ENCODE measurements around the gene IFIT2.
"Not testable (repeated sequence)": the region's sequence is repeated elsewhere in the genome, so short reads cannot be mapped to it uniquely, and the experiment has no call there.

IFIT2 gene

DNA sequence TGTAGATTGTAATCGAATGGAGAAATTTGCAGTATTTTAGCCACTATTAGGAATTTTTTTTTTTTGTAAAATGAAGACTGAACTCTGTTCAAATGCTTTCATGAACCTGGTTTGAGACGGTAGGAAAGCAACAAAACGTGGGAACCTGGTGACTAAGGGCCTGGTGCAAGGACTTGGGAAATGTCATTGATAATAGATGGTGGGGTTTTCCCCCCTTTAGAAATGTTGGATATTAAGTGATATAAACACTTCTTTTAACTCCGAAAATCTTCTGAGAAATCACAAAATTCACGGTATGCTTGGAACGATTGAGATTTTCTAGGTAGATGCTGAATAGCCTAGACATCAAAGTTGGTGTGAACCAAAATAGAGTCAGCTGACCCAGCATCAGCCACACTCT is 6.4 kb downstream of the IFIT2 start:
- TF ChIP-seq, protein P1, sequence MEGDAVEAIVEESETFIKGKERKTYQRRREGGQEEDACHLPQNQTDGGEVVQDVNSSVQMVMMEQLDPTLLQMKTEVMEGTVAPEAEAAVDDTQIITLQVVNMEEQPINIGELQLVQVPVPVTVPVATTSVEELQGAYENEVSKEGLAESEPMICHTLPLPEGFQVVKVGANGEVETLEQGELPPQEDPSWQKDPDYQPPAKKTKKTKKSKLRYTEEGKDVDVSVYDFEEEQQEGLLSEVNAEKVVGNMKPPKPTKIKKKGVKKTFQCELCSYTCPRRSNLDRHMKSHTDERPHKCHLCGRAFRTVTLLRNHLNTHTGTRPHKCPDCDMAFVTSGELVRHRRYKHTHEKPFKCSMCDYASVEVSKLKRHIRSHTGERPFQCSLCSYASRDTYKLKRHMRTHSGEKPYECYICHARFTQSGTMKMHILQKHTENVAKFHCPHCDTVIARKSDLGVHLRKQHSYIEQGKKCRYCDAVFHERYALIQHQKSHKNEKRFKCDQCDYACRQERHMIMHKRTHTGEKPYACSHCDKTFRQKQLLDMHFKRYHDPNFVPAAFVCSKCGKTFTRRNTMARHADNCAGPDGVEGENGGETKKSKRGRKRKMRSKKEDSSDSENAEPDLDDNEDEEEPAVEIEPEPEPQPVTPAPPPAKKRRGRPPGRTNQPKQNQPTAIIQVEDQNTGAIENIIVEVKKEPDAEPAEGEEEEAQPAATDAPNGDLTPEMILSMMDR (IDR thresholded peaks at IDR 0.05; ENCODE audit: low read depth, low read length), result no peak
- no peak overlapping the region for H3K4me3 ChIP-seq (ENCODE audit: low read depth, low read length)

DNA sequence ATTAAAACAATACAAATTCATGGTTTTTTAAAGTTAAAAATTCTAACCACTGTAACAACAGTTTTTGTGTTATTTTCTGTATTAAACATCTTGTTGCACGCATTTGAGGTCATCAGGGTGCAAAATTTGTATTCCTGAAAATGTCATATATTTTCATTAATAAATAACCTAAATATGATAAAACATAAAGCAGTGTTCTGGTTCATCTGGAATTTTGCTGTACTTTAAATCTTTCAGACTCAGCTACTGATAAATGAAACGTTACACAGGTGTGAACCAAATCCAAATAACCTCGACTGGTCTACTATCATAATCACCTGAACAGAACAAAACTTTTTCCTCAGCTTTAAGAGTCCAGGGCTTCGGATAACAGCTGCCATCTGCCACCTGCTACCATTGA is 6.9 kb downstream of the IFIT2 start:
- H3K4me3 ChIP-seq (ENCODE audit: low read depth, low read length), result no peak overlapping the region
- TF ChIP-seq, protein P1 (IDR thresholded peaks at IDR 0.05; ENCODE audit: low read depth, low read length), result no peak

DNA sequence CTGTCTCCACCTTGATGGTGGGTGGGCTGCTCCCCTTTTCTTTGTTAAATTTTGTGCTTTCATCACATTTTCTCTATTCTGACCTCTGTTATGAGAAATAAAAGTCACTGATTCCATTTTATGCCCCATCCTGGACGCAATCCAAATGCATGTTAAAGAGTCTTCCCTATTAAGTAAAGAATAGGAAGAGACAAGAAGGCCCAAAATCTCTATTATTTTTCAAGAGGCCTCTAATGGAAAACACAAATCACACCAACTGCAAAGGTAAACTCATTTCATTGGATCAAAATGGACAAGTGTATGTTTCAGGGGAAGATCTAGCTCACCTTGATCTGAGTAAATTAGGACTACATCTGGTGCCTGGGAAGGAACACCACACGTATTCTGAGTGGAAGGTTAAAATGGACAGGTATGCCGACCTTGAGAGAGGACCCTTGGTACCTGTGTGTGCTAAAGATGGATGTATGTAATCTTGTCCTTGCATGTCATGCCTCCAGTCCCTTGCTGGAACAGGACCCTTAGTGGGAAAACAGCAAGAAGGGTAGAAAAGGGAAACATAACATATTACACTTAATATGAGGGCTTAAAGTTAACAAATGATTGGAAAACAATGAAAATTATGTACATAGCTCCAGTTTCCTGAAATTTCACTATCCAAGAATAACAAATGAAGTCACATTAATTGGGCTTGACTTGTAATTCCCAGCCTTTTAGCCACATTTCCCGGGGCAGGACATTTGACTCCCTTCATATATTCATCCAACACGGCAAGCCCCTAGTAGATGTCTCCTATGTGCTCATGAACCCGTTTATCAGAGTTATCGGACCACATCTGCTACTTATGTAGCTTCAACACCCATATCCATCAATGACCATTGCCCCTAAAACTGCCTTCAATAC is 7.6 kb downstream of the IFIT2 start:
- TF ChIP-seq, protein P1 (IDR thresholded peaks at IDR 0.05; ENCODE audit: low read depth, low read length), result no peak
- no peak overlapping the region for H3K4me3 ChIP-seq (ENCODE audit: low read depth, low read length)

DNA sequence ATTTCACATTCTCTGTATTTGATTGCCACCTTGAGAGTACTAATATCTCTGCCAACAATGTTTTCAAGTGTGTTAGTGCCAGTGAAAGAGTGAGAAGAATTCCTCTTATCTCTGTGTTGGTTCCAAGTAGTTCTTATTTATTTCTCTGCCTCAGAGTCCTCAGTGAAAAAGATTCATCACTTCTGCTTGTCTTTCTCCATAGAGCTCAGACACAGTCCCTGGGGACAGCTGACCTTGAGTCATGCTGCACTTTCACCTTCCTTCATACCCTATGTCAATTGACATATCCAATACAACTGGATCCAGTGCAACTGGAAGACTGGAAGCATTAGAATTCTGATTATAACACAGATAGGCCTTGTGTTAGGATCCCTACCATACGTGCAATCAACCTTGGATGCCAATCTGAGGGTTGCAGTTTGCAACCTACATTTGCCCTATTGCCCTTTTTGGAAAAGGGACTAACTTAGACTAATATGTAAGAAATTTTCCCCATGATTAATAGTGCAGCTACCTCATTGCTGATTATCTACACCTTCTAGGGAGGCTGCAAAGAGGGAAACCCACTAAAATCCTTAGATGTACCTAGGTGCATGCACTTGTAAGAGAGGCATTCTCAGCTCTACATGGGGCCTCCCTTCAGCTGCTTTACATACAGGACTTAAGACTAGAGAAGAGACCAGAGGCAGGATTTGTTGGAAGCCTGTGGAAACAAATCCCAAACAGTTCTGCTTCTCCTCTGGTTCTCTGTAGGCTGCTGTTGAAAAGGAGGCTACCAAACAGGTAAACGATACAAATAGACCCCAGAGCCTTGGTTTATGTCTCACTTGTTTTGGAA is 8.4 kb downstream of the IFIT2 start:
- TF ChIP-seq, protein P1 (IDR thresholded peaks at IDR 0.05; ENCODE audit: low read depth, low read length), result no peak
- H3K4me3 ChIP-seq (ENCODE audit: low read depth, low read length), result no peak overlapping the region

DNA sequence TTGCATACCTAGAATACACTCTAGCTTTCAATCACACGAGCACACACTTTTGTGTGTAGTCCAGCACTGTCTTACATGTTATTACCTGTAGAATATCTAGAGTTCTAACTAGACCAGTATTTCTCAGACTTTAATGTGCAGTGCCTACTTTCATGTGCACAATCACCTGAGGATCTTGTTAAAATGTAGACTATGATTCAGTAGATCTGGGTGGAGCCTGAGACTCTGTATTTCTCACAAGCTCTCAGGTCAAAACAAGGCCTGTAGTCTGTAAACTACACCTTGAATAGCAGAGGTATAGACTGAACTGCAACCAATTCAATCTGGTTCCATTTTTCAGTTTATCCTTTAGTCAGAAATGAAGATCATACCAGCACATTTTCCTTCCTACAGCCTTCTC is 11.1 kb downstream of the IFIT2 start:
- H3K4me3 ChIP-seq (ENCODE audit: low read depth, low read length), result no peak overlapping the region
- TF ChIP-seq, protein P1 (IDR thresholded peaks at IDR 0.05; ENCODE audit: low read depth, low read length), result no peak

DNA sequence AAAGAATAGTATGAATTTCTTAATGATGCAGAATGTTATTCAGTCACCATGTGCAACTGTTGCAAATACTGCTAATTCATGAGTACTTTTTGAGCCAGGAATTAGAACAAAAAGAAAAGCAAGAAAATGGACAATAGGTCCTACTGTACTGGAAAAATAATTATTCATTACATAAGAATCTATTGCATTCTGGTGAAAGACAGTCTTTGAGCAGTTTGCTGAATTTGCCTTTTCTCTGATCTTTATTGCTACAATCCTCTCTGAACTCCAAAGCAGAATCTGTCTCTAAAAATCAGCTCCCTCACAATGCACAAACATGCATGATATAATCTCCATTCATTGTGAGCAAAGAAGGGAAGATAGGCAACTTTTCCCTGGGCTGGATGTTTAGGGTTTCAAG is 12.8 kb downstream of the IFIT2 start:
- TF ChIP-seq, protein P1 (IDR thresholded peaks at IDR 0.05; ENCODE audit: low read depth, low read length), result no peak
- H3K4me3 ChIP-seq (ENCODE audit: low read depth, low read length), result no peak overlapping the region

DNA sequence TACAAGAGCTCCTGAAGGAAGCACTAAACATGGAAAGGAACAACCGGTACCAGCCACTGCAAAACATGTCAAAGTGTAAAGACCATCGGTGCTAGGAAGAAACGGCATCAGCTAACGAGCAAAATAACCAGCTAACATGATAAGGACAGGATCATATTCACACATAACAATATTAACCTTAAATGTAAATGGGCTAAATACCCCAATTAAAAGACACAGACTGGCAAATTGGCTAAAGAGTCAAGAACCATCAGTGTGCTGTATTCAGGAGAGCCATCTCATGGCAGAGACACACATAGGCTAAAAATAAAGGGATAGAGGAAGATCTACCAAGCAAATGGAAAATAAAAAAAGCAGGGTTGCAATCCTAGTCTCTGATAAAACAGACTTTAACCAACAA is 16.2 kb downstream of the IFIT2 start:
- not testable (repeated sequence) for H3K4me3 ChIP-seq (ENCODE audit: low read depth, low read length)

DNA sequence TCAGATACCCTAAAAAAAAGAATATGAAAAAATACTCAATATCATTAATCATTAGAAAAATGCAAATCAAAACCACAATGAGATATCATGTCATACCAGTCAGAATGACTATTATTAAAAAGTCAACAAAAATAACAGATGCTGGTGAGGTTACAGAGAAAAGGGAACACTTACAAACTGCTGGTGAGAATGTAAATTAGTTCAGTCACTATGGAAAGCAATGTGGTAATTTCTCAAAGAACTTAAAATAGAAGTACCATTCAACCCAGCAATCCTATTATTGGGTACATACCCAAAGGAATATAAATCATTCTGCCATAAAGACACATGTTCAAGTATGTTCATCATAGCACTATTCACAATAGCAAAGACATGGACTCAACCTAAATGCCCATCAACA is 23.2 kb downstream of the IFIT2 start:
- not testable (repeated sequence) for H3K4me3 ChIP-seq (ENCODE audit: low read depth, low read length)

DNA sequence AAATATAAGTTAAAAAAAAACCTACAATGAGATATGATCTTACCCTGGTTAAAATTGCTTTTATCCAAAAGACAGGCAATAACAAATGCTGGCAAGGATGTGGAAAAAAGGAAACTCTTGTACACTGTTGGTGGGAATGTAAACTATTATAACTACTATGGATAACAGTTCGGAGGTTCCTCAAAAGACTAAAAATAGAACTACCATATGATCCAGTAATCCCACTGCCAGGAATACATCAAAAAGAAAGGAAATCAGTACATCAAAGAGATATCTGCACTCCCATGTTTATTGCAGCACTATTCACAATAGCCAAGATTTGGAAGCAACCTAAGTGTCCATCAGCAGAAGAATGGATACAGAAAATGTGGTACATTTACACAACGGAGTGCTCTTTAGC is 24.0 kb downstream of the IFIT2 start:
- not testable (repeated sequence) for H3K4me3 ChIP-seq (ENCODE audit: low read depth, low read length)

Data from WI38 (cell line).